ENCODE results near the gene EIF4G3.

EIF4G3 gene

GRCh38 chr1:21176586-21177555, at the start of gene EIF4G3:
TSS of gene EIF4G3 (minus strand) at chr1:21176897. CDS start at chr1:21002742, 174,155 bp downstream.
- peak within 1 kb of the TSS; percentile 6; the same call in 1 of the 2 replicates for H2AFZ ChIP-seq (ENCODE audit: low read length)
- H3K36me3 ChIP-seq (ENCODE audit: insufficient read depth, low read length) = no peaks in the 10 kb centered on the region
- no peak for TF ChIP-seq EZH2 (IDR thresholded peaks at IDR 0.05; ENCODE audit: borderline replicate concordance, low read length)
- TF ChIP-seq, protein P1, sequence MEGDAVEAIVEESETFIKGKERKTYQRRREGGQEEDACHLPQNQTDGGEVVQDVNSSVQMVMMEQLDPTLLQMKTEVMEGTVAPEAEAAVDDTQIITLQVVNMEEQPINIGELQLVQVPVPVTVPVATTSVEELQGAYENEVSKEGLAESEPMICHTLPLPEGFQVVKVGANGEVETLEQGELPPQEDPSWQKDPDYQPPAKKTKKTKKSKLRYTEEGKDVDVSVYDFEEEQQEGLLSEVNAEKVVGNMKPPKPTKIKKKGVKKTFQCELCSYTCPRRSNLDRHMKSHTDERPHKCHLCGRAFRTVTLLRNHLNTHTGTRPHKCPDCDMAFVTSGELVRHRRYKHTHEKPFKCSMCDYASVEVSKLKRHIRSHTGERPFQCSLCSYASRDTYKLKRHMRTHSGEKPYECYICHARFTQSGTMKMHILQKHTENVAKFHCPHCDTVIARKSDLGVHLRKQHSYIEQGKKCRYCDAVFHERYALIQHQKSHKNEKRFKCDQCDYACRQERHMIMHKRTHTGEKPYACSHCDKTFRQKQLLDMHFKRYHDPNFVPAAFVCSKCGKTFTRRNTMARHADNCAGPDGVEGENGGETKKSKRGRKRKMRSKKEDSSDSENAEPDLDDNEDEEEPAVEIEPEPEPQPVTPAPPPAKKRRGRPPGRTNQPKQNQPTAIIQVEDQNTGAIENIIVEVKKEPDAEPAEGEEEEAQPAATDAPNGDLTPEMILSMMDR (IDR thresholded peaks at IDR 0.05; ENCODE audit: low read length) = no peak
- H3K4me3 ChIP-seq (ENCODE audit: low read depth, low read length, poor library complexity, severe bottlenecking) = peak within 1 kb of the TSS; percentile 96
- H3K9me2 ChIP-seq (ENCODE audit: low read depth, low read length) = no peaks in the 10 kb centered on the region
- H3K4me2 ChIP-seq (ENCODE audit: low read length) = peak within 1 kb of the TSS; percentile 95
- peak within 1 kb of the TSS; percentile 87 for H3K9ac ChIP-seq (ENCODE audit: low read length)
- H3K27me3 ChIP-seq (ENCODE audit: insufficient read depth, low read length) = no peaks in the 10 kb centered on the region
- H3K4me1 ChIP-seq (ENCODE audit: insufficient read depth, low read length, severe bottlenecking) = peaks cover 34% of the 10 kb centered on the region
- H3K79me2 ChIP-seq (ENCODE audit: insufficient read depth, low read length) = peaks cover 32% of the 10 kb centered on the region
- no peaks in the 10 kb centered on the region for H3F3A ChIP-seq (ENCODE audit: insufficient read depth, low read length)
- H3K27ac ChIP-seq (ENCODE audit: low read depth, low read length, poor library complexity, severe bottlenecking) = peak within 1 kb of the TSS; percentile 46
- H3K9me3 ChIP-seq (ENCODE audit: low read length) = no peaks in the 10 kb centered on the region
- H4K20me1 ChIP-seq (ENCODE audit: insufficient read depth, low read length) = no peaks in the 10 kb centered on the region

DNA sequence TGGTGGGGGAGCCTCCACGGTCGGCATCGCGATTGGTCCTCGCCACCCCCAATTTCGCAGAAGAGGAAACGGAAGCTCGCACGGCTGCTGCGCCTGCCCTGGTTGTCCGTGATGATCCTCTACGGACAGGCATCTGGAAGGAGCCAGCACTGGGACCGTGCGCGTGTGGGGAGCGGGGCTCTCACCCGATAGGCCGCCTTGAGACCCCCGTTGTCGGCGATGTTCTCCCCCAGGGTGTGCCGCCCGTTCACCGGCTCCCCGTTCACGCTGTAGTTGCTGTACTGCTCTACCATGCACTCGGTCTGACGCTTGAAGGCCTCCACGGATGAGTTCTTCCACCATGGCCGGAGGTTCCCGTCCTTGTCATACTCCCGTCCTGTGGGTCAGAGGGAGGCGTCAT, 48.4 kb upstream of the EIF4G3 start:
- no peak overlapping the region for H3K9ac ChIP-seq (ENCODE audit: low read length)
- no peaks in the 10 kb centered on the region for H3K79me2 ChIP-seq (ENCODE audit: insufficient read depth, low read length)
- H4K20me1 ChIP-seq (ENCODE audit: insufficient read depth, low read length) = no peaks in the 10 kb centered on the region
- H3K36me3 ChIP-seq (ENCODE audit: insufficient read depth, low read length) = peaks cover 25% of the 10 kb centered on the region
- H2AFZ ChIP-seq (ENCODE audit: low read length) = no peak overlapping the region
- H3K4me1 ChIP-seq (ENCODE audit: insufficient read depth, low read length, severe bottlenecking) = no peaks in the 10 kb centered on the region
- no peaks in the 10 kb centered on the region for H3F3A ChIP-seq (ENCODE audit: insufficient read depth, low read length)
- TF ChIP-seq EZH2 (IDR thresholded peaks at IDR 0.05; ENCODE audit: borderline replicate concordance, low read length) = no peak
- TF ChIP-seq, protein P1 (IDR thresholded peaks at IDR 0.05; ENCODE audit: low read length) = no peak
- H3K9me3 ChIP-seq (ENCODE audit: low read length) = no peaks in the 10 kb centered on the region
- no peaks in the 10 kb centered on the region for H3K27me3 ChIP-seq (ENCODE audit: insufficient read depth, low read length)
- H3K4me3 ChIP-seq (ENCODE audit: low read depth, low read length, poor library complexity, severe bottlenecking) = no peak overlapping the region
- no peaks in the 10 kb centered on the region for H3K9me2 ChIP-seq (ENCODE audit: low read depth, low read length)
- H3K27ac ChIP-seq (ENCODE audit: low read depth, low read length, poor library complexity, severe bottlenecking) = no peak overlapping the region
- no peak overlapping the region for H3K4me2 ChIP-seq (ENCODE audit: low read length)

GRCh38 chr1:21220815-21221214, 44.1 kb upstream of the EIF4G3 start:
- Histone ChIP-seq H3K4me1 (ENCODE audit: insufficient read depth, low read length, severe bottlenecking) (no peaks in the 10 kb centered on the region), H3K9me3 (ENCODE audit: low read length) (no peaks in the 10 kb centered on the region), H3K27me3 (ENCODE audit: insufficient read depth, low read length) (no peaks in the 10 kb centered on the region), H3K36me3 (ENCODE audit: insufficient read depth, low read length) (peaks cover 21% of the 10 kb centered on the region), H3K9ac (ENCODE audit: low read length) (no peak overlapping the region), H2AFZ (ENCODE audit: low read length) (no peak overlapping the region), H3K27ac (ENCODE audit: low read depth, low read length, poor library complexity, severe bottlenecking) (no peak overlapping the region), H3F3A (ENCODE audit: insufficient read depth, low read length) (no peaks in the 10 kb centered on the region), H3K4me3 (ENCODE audit: low read depth, low read length, poor library complexity, severe bottlenecking) (no peak overlapping the region), H3K79me2 (ENCODE audit: insufficient read depth, low read length) (no peaks in the 10 kb centered on the region), H4K20me1 (ENCODE audit: insufficient read depth, low read length) (no peaks in the 10 kb centered on the region), H3K9me2 (ENCODE audit: low read depth, low read length) (no peaks in the 10 kb centered on the region), H3K4me2 (ENCODE audit: low read length) (no peak overlapping the region)
- TF ChIP-seq, protein P1 (IDR thresholded peaks at IDR 0.05; ENCODE audit: low read length) = no peak
- no peak for TF ChIP-seq EZH2 (IDR thresholded peaks at IDR 0.05; ENCODE audit: borderline replicate concordance, low read length)

Data from OCI-LY1 (cell line).